Sigmoid colon (tissue), 4 donors: ENCODE results near the gene CCDC90B.

ENCODE experiments used
- CTCF ChIP-seq, 4 experiments: fragments of 450-650 bp in 3 of 4; fragments of 200-600 bp in 1 of 4; IDR thresholded peaks; one replicate each; pipeline ENCODE4 v1.5.1; 2016 to 2019; ENCODE audit warnings: antibody characterized with exemption in 4 of 4, mild to moderate bottlenecking in 3 of 4, moderate library complexity in 2 of 4
- EP300 ChIP-seq, 4 donors: sonication (generic); formaldehyde crosslinking; IDR thresholded peaks; one replicate each; pipeline ENCODE4 v1.6.1; 2017; ENCODE audit warnings: antibody characterized with exemption in 4 of 4
- POLR2A ChIP-seq, 2 donors: fragments of 450-650 bp; IDR thresholded peaks; one replicate each; pipeline ENCODE4 v1.6.1; 2016; ENCODE audit warnings: antibody characterized with exemption in 2 of 2, mild to moderate bottlenecking in 2 of 2, moderate library complexity in 2 of 2
- POLR2AphosphoS5 ChIP-seq, 4 donors: sonication (generic); formaldehyde crosslinking; IDR thresholded peaks; one replicate each; pipeline ENCODE4 v1.6.1; 2017; ENCODE audit warnings: antibody characterized with exemption in 4 of 4

- TF ChIP-seq CTCF (IDR thresholded peaks at IDR 0.05) (no peak), EP300 (IDR thresholded peaks at IDR 0.05) (no peak), POLR2A (IDR thresholded peaks at IDR 0.05) (no peak), POLR2AphosphoS5 (IDR thresholded peaks at IDR 0.05) (no peak)
Measured at GRCh38 chr11:83275888-83276641, 10.1 kb downstream of the CCDC90B start.
